HG02678 (cell line): ENCODE results near the gene KRTAP12-2.
"Not testable (repeated sequence)": the region's sequence is repeated elsewhere in the genome, so short reads cannot be mapped to it uniquely, and the experiment has no call there.

Source experiments
- ATAC-seq: cut with Tn5 transposase; IDR thresholded peaks from one replicate; pipeline ENCODE4 v1.9.1; 2021; ENCODE audit warnings: mild to moderate bottlenecking, moderate library complexity; ENCODE audit not compliant: unreplicated experiment

KRTAP12-2 gene

DNA sequence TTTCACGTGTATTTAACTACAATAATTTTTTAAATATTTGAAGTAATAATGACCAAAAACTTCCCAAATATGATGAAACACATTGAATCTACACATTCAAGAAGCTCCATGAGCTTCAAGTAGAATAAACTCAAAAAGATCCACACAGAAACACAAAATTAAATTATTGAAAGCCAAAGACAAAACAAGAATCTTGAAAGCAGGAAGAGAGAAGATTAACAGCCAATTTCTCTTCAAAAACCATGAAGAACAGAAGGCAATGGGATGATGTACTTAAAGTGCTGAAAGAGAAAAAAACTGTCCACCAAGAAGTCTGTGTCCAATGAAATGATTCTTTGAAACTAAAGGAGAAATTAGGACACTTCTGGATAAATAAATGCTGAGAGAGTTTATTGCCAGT, 34.7 kb downstream of the KRTAP12-2 start:
- no peak for ATAC-seq

DNA sequence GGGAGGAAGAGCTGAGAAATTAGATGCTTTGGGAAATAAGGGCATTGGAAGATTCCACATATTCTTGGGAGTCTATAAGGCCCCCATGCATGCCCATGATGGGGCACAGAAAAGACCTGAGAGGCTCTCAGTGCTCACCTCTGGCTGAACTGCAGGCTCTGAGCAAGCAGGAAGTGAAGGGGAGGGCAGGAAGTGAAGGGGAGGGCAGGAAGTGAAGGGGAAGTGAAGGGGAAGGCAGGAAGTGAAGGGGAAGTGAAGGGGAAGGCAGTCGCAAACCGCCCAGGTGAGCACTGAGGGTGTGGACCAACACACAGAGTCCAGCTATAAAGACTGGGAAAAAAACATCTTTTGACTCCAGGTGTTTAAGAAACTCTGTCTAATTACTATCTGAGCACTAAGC, 36.3 kb downstream of the KRTAP12-2 start:
- no peak for ATAC-seq

DNA sequence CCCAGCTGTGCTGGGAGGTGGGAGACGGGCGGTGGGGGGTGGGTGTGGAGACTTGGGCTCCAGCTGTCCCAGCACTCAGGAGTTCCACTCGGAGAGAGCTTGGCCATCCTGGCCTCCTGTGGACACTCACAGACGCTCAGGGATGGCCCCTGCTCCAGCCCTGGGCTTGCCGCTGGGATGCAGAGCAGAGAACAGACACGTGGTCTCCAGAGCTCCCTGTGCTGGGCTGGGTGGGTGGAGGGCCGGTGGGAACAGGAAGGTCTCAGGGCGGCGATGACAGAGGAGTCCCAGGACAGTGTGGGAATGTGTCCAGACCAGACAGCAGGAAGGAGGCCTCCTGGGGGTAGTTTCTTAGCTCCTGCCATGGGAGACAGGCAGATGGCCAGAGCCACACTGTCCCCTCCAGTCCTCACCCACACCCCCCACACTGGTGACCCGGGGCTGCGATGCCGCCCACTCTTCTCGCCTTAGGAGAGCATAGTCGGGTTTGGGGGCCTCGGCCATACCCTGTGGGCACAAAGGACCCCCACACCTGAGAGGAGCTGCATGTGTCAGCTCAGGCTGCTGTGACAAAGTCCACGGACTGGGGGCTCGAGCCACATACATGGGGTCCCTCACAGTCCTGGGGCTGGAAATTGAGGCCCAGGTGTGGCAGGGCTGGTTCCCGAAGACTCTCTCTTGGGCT, 37.9 kb downstream of the KRTAP12-2 start:
- ATAC-seq, result no peak

DNA sequence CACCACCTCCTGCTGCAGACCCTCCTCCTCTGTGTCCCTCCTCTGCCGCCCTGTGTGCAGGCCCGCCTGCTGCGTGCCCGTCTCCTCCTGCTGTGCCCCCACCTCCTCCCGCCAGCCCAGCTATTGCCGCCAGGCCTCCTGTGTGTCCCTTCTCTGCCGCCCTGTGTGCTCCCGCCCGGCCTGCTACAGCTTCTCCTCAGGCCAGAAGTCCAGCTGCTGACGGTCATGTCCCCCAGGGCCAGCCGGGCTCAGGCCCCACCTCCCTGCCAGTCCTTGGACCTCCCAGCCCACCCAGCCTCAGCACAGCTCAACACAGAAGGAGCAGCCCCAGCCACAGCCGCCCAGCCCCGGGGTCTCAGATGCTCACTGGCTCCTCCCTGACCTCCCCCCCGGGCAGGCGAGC, 38.9 kb downstream of the KRTAP12-2 start:
- ATAC-seq, result not testable (repeated sequence)

DNA sequence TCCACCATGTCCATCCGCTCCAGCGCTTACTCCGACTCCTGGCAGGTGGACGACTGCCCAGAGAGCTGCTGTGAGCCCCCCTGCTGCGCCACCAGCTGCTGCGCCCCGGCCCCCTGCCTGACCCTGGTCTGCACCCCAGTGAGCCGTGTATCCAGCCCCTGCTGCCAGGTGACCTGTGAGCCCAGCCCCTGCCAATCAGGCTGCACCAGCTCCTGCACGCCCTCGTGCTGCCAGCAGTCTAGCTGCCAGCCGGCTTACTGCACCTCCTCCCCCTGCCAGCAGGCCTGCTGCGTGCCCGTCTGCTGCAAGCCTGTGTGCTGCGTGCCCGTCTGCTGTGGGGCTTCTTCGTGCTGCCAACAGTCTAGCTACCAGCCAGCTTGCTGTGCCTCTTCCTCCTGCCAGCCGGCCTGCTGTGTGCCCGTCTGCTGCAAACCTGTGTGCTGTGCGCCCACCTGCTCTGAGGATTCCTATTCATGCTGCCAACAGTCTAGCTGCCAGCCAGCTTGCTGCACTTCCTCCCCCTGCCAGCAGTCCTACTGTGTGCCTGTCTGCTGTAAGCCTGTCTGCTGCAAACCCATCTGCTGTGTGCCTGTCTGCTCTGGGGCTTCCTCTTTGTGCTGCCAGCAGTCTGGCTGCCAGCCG, 39.4 kb downstream of the KRTAP12-2 start:
- ATAC-seq, result not testable (repeated sequence)

DNA sequence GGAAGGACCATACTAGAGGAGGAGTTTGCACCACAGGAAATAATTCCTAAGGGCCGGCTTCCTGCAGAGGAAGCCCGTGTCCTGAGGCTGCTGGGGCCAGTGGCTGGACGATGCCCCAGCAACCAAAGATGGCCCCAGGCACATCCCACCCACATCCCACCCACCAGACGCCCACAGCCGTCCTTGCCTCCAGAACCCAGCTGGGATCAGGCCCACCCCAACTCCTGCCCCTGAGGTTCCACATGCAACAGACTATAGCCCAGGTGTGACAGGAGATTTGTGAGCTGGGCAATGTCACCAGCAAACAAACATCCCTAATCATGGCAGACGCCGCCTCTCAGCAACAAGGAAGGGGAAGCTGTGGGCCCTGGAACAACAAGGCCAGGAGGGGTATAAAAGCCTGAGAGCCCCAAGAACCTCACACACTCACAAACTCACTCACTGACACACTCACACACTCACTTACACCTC, 40.0 kb downstream of the KRTAP12-2 start, which contains the start of gene KRTAP10-9:
KRTAP10-9 (plus strand) TSS at position 421 of the 471 bp plus-strand sequence. CDS start 79 bp downstream, outside the sequence.
- ATAC-seq, result no peak

DNA sequence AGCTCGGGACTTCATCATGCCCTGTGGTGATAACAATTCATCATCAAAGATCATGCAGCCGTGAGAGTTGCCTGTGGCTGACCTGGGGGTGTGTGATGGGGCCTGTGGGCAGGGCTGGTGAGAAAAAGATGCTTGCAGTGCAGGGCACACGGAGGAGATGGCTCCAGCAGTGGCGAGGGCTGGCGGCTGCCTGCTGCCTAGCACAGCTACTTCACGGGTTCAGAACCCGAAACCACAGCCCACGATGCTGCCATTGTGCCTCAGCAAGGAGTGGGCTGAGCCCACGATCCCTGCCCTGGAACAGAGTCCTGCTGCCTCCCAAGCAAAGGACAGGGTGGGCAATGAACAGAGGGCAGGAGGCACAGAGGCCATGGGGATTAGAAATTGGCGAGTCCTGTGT, 40.5 kb downstream of the KRTAP12-2 start:
- no peak for ATAC-seq

DNA sequence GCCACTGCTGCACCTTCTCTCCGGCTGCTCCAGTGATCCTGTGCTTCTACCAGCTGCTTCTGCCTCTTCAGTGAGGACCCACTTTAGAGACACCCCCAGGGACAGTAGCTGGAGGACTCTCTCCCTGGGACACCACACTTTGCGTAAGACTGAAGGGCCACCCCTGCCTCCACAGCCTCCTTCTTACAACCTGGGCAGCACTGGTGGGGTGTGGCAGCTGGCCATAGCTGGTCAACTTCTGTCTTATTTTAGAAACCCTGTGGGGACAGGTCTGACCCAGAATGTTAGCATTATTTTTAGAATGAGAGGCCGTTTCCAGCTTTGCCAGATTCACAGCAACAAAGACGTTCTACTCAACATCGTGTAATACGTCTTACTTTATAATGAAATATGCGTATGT, 41.0 kb downstream of the KRTAP12-2 start:
- ATAC-seq, result no peak

DNA sequence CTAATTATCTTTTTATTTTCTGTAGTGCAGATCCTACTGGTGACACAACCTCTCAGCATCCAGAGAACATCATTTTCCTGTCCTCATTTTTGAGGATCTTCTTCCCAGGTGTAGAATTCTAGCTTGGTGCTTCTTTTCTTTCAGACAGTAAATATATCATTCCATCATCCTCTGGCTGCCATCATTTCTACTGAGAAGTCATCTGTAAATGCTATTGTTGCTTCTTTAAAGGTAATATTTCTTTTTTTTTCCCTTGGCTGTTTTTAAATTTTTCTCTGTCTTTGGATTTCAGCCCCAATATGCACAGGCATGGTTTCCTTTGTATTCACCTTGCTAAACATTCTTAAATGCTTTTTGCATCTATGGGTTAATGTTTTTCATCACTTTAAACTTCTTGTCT, 43.2 kb downstream of the KRTAP12-2 start:
- ATAC-seq, result no peak

DNA sequence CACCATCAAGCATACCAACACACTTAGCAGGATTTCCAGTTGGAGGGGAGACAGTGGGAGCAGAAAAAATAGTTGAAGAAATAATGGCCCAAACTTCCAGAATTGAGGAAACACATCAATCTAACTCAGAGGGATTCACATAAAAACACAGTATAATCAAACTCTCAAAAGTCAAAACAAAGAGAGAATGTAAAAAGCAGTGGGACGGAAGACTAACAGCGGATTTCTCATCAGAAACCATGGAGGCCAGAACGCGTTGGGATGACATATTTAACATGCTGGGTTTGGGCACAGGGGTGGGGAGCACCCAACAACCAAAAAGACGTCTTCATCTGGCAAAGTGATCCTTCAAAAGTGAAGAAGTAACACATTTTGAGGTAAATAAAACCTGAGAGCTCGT, 46.8 kb downstream of the KRTAP12-2 start:
- no peak for ATAC-seq

DNA sequence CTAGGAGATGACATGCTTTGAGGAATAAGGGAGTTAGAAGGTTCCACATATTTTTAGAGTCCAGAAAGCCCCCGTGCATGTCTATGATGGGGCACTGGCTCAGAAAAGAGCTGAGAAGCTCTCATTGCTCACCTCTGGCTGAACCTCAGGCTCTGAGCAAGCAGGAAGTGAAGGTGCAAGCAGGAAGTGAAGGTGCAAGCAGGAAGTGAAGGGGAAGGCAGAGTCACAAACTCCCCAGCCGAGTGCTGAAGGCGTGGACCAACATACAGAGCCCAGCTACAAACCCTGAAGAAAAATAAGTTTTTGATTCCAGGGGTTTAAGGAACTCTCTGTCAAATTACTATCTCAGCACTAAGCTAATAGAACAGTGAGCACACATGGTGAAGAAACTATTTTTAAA, 47.8 kb downstream of the KRTAP12-2 start:
- no peak for ATAC-seq

DNA sequence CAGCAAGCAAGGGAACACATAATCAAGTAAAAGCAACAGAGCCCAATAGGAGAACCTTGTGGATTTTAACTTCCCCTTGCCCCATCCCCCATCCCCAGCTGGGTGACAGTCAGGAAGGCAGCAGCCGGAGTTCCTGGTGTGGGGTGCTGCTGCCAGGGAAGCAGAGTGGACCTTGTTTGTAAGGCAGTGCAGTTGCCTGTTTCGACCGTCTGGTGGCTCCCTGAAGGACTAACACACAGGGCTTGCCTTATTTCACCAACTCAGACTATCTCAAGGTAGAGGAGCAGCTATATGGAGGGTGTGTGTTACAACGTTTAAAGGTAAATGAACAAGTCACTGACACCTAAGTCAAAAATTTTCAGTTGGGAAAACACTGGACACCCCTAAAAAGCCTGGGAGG, 48.2 kb downstream of the KRTAP12-2 start:
- ATAC-seq, result no peak

DNA sequence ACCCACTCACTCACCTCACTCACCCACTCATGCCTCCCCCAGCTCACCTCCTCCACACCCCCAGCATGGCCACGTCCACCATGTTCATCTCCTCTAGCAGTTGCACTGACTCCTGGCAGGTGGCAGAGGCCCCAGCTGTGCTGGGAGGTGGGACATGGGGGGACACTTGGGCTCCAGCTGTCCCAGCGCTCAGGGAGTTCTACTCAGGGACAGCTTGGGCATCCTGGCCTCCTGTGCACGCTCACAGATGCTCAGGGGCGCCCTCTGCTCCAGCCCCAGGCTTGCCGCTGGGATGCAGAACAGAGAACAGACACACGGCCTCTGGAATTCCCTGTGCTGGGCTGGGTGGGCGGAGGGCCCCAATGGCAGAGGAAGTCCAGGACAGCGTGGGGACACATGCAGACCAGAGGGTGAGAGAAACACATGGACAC, 49.6 kb downstream of the KRTAP12-2 start:
- ATAC-seq, result no peak

DNA sequence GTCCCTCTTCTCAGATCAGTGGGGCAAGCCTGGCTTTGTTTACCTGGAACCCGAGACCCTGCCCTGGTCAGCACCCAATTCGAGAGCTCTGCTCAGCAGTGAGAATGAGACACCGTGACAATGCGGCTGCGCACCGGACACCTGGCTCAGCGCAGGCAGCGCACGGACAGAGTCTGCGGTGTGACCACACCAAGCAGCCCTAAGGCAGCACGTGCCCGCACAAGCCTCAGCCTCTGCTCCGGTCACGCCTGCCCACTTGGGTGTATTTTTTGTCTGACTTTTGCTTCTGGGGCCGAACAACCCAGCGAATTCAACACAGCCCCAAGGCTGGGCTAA, 50.2 kb downstream of the KRTAP12-2 start:
- no peak for ATAC-seq
